H54 (cell line): ENCODE data around the gene FCRL6.

Experiments used
- DNase-seq: peaks from one replicate; pipeline ENCODE4 v3.0.0; 2011; ENCODE audit warnings: low spot score, mixed read lengths; ENCODE audit not compliant: insufficient read length
- FAIRE-seq: peaks from 3 replicates; lab custom pipeline; 2011; peaks lifted over from hg19 to GRCh38; lab: Jason Lieb, UNC
- POLR2A ChIP-seq: IDR thresholded peaks from 2 replicates; pipeline ENCODE4 v1.6.1; 2011; ENCODE audit warnings: low read depth, mild to moderate bottlenecking, low read length

FCRL6 gene

GRCh38 chr1:159802111-159802510 lies at the start of gene FCRL6:
FCRL6 (plus strand) TSS chr1:159802360; CDS start chr1:159802425, 65 bp downstream.
- no peak for DNase-seq
- TF ChIP-seq POLR2A = no peak
- FAIRE-seq = no peak

GRCh38 chr1:159753386-159753785 lies 48.8 kb upstream of the FCRL6 start:
- no peak for DNase-seq

GRCh38 chr1:159755451-159756007 lies 46.6 kb upstream of the FCRL6 start:
- no peak for TF ChIP-seq POLR2A

More at GRCh38 chr1:159753386-159753785, 48.8 kb upstream of the FCRL6 start:
- no peak for TF ChIP-seq POLR2A
- no peak for FAIRE-seq

GRCh38 chr1:159756397-159756796 lies 45.8 kb upstream of the FCRL6 start:
- no peak for TF ChIP-seq POLR2A
- FAIRE-seq = no peak
- DNase-seq = no peak

More at GRCh38 chr1:159755451-159756007, 46.6 kb upstream of the FCRL6 start:
- DNase-seq (no peak), FAIRE-seq (no peak)

- TF ChIP-seq POLR2A = no peak
Observed at GRCh38 chr1:159763686-159764085, 38.5 kb upstream of the FCRL6 start.

GRCh38 chr1:159765806-159766205 lies 36.4 kb upstream of the FCRL6 start:
- TF ChIP-seq POLR2A = no peak
- DNase-seq (no peak), FAIRE-seq (no peak)

More at GRCh38 chr1:159763686-159764085, 38.5 kb upstream of the FCRL6 start:
- DNase-seq (no peak), FAIRE-seq (no peak)

- FAIRE-seq (no peak), DNase-seq (no peak)
- no peak for TF ChIP-seq POLR2A
Observed at GRCh38 chr1:159771127-159771895, 30.8 kb upstream of the FCRL6 start.

GRCh38 chr1:159774465-159774864 lies 27.7 kb upstream of the FCRL6 start:
- FAIRE-seq (no peak), DNase-seq (no peak)
- TF ChIP-seq POLR2A = no peak

- FAIRE-seq (no peak), DNase-seq (no peak)
- TF ChIP-seq POLR2A = no peak
Observed at GRCh38 chr1:159775716-159776115, 26.4 kb upstream of the FCRL6 start.

GRCh38 chr1:159778266-159778665 lies 23.9 kb upstream of the FCRL6 start:
- DNase-seq (no peak), FAIRE-seq (no peak)
- TF ChIP-seq POLR2A = no peak

- DNase-seq (no peak), FAIRE-seq (no peak)
- TF ChIP-seq POLR2A = no peak
Observed at GRCh38 chr1:159779403-159779851, 22.7 kb upstream of the FCRL6 start.

- FAIRE-seq (peak; percentile 72), DNase-seq (peak; percentile 97)
- peak; percentile 70 for TF ChIP-seq POLR2A
Observed at GRCh38 chr1:159780583-159781582, 21.3 kb upstream of the FCRL6 start, which contains the start of gene DUSP23. DUSP23 (plus strand) TSS chr1:159780962; CDS start chr1:159781101, 139 bp downstream.

GRCh38 chr1:159781992-159782391 lies 20.2 kb upstream of the FCRL6 start:
- DNase-seq = no peak
- no peak for FAIRE-seq
- no peak for TF ChIP-seq POLR2A
